Testis (tissue), 5 donors: ENCODE results near the gene AVPR1A. TPM values are rescaled to one million over a fixed set of nuclear protein-coding genes. Genes with fewer than 3 reads are reported as not detected.
"Not testable (repeated sequence)": the region's sequence is repeated elsewhere in the genome, so short reads cannot be mapped to it uniquely, and the experiment has no call there.

Experiments
- DNase-seq: peaks from one replicate; pipeline ENCODE4 v3.0.0-alpha.2; 2019
- H3K27ac ChIP-seq, 2 donors: fragments of 200-600 bp; sonication (generic); one replicate each; pipeline ENCODE4 v1.5.1; 2019
- H3K27me3 ChIP-seq: fragments of 200-600 bp; sonication (generic); one replicate; pipeline ENCODE4 v1.5.1; 2019
- H3K36me3 ChIP-seq: fragments of 200-600 bp; sonication (generic); one replicate; pipeline ENCODE4 v1.5.1; 2017; ENCODE audit warnings: low read depth; ENCODE audit errors: missing control alignments
- H3K4me1 ChIP-seq: fragments of 200-600 bp; sonication (generic); one replicate; pipeline ENCODE4 v1.5.1; 2019
- H3K4me3 ChIP-seq, 2 donors: fragments of 200-600 bp; sonication (generic); one replicate each; pipeline ENCODE4 v1.5.1; 2017 to 2019
- H3K9me3 ChIP-seq: fragments of 200-600 bp; sonication (generic); one replicate; pipeline ENCODE4 v1.5.1; 2017
- POLR2A ChIP-seq: fragments of 450-650 bp; IDR thresholded peaks from one replicate; pipeline ENCODE4 v1.6.1; 2017; ENCODE audit warnings: antibody characterized with exemption, mild to moderate bottlenecking, moderate library complexity
- WGBS, 2 donors: methylation state at CpG; one replicate each; pipeline ENCODE4 v1.1.5; 2018; 5-methylcytosine and 5-hydroxymethylcytosine counted together
- intact Hi-C: fragments of 100-400 bp; cut with DNase I; formaldehyde crosslinking; loops from one replicate; pipeline ENCODE4 v1.15.1; 2023; ENCODE audit warnings: low total_unique reads
- long read RNA-seq, 2 donors: transcript quantifications; one replicate each; lab custom pipeline, GENCODE V29; 2026
- polyA plus RNA-seq: library from polyadenylated mRNA; stranded (reverse); fragments of 350-450 nt; fragmentation: Illumina TruSeq; extraction: RNeasy Lipid Tissue Mini Kit (QIAGEN cat#74804); gene quantifications from one replicate; pipeline ENCODE4 v1.2.3, GENCODE V29; 2014; ENCODE audit warnings: low read depth, low replicate concordance; ENCODE audit not compliant: insufficient read depth
- total RNA-seq, 2 donors: library from RNA; depleted of rRNA; stranded (reverse); fragments of >200 nt; gene quantifications; one replicate each; pipeline ENCODE4 v1.2.3, GENCODE V29; 2016
- TF ChIP-seq, protein P1 (sequence below), 3 experiments: fragments of 450-650 bp in 2 of 3; fragments of 200-600 bp in 1 of 3; sonication (generic) in 1 of 3; IDR thresholded peaks; one replicate each; pipeline ENCODE4 v1.5.1; 2016 to 2019; ENCODE audit warnings: antibody characterized with exemption in 3 of 3, mild to moderate bottlenecking in 2 of 3, moderate library complexity in 1 of 3

Gene AVPR1A
- total RNA-seq (1 to 10 TPM in 1 of 2 donors, under 1 TPM in 1; 0.93 to 1.6 TPM), polyA plus RNA-seq (1.5 TPM)
- long read RNA-seq, donor 1, full-length matches to known transcripts, result 2 of 2 reads
- long read RNA-seq, donor 1, partial matches to known transcripts, result 0 of 2 reads
- long read RNA-seq, donor 1, other reads (novel, unspliced or antisense), result 0 of 2 reads
- long read RNA-seq, donor 2, full-length matches to known transcripts, result 2 of 2 reads
- long read RNA-seq, donor 2, partial matches to known transcripts, result 0 of 2 reads
- long read RNA-seq, donor 2, other reads (novel, unspliced or antisense), result 0 of 2 reads

DNA sequence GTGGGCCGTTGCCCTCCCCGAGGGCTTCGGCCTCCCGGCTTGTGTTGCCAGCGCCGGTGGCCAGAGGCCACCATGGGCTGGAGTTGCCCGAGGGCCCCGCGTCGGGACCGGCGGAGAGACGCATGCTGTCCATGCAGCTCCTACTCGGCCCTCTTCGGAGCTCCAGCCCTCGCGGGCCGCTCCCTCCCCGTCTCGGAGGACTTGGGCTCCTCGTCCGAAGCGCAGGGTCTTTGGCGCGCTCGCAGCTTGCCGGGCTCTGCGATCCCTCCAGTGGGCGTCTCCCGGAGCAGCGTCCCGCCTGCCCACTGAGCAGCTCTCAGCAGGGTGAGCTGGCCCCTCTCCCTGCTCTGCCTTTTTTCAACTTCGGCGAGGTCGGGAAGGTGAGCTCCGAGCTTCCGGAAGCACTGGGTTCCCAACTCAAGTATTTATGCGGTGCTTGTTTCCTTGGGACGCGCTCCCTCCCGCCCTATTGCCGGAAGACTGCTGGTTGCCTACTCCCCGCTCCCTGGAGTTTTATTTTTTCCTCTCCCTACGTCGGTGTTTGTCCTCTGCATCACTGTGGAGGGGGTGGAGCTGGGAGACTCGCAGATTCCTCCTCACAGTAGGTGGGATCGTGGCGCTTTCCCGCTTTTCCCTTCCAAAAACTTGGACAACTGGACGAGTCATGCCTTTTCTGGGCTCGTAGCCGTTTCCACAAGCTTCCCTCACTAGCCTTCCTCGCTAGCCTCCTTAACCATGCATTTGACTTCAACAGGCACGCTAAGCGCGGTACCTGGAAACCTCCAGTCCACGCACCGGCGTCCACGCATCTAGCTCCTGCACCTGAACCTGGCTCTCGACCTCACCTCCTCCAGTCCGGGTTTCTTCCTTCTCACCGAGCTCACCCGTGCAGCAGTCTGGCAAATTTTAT lies at the start of gene AVPR1A:
AVPR1A (minus strand) TSS at position 489 of the 910 bp plus-strand sequence; CDS start at position 124, 365 bp downstream.
- peaks cover 9% of the 10 kb centered on the region for H3K4me1 ChIP-seq
- peak; percentile 18 for DNase-seq
- intact Hi-C loops, result no loop called here
- no peak for TF ChIP-seq POLR2A
- H3K27me3 ChIP-seq, result no peaks in the 10 kb centered on the region
- H3K9me3 ChIP-seq, result no peaks in the 10 kb centered on the region
- no peak within 1 kb of the TSS for H3K27ac ChIP-seq
- no peaks in the 10 kb centered on the region for H3K36me3 ChIP-seq
- peak within 1 kb of the TSS; percentile 32 to 48 for H3K4me3 ChIP-seq
- 2% methylated on average over 43 to 55 of the region's 64 CpGs for WGBS, 2 donors

DNA sequence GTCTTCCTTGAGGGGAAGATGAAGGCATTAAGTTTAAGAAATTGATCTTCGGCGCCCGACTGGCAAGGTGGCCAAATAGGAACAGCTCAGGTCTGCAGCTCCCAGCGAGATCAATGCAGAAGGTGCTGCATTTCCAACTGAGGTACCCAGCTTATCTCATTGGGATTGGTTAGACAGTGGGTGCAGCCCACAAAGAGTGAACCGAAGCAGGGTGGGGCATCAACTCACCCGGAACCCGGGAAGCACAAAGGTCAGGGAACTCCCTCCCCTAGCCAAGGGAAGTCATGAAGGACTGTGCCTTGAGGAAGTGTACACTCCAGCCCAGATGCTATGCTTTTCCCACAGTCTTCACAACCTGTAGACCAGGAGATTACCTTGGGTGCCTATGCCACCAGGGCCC lies 45.2 kb upstream of the AVPR1A start:
- no peak overlapping the region for H3K27ac ChIP-seq
- H3K36me3 ChIP-seq, result no peaks in the 10 kb centered on the region
- no peaks in the 10 kb centered on the region for H3K9me3 ChIP-seq
- no peaks in the 10 kb centered on the region for H3K27me3 ChIP-seq
- WGBS, 2 donors, result 72 to 78% methylated on average over 7 of the region's 7 CpGs
- no peak for TF ChIP-seq POLR2A
- TF ChIP-seq, protein P1, sequence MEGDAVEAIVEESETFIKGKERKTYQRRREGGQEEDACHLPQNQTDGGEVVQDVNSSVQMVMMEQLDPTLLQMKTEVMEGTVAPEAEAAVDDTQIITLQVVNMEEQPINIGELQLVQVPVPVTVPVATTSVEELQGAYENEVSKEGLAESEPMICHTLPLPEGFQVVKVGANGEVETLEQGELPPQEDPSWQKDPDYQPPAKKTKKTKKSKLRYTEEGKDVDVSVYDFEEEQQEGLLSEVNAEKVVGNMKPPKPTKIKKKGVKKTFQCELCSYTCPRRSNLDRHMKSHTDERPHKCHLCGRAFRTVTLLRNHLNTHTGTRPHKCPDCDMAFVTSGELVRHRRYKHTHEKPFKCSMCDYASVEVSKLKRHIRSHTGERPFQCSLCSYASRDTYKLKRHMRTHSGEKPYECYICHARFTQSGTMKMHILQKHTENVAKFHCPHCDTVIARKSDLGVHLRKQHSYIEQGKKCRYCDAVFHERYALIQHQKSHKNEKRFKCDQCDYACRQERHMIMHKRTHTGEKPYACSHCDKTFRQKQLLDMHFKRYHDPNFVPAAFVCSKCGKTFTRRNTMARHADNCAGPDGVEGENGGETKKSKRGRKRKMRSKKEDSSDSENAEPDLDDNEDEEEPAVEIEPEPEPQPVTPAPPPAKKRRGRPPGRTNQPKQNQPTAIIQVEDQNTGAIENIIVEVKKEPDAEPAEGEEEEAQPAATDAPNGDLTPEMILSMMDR (IDR thresholded peaks at IDR 0.05), result no peak
- H3K4me3 ChIP-seq, result no peak overlapping the region
- no peaks in the 10 kb centered on the region for H3K4me1 ChIP-seq
- no peak for DNase-seq
- intact Hi-C loops, result no loop called here

DNA sequence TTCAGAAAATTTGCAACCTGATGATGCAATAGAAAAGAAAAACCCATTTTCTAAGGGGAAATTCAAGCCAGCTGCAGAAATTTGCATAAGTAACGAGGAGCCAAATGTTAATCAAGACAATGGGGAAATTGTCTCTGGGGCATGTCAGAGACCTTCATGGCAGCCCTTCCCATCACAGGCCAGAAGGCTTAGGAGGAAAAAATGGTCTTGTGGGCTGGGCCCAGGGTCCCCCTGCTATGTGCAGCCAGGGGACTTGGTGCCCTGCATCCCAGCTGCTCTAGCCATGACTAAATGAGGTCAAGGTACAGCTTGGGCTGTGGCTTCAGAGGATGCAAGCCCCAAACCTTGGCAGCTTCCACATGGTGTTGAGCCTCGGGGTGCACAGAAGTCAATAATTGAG lies 28.2 kb upstream of the AVPR1A start:
- H3K27me3 ChIP-seq, result no peaks in the 10 kb centered on the region
- no peaks in the 10 kb centered on the region for H3K36me3 ChIP-seq
- no peaks in the 10 kb centered on the region for H3K9me3 ChIP-seq
- H3K27ac ChIP-seq, result no peak overlapping the region
- DNase-seq, result no peak
- H3K4me1 ChIP-seq, result no peaks in the 10 kb centered on the region
- H3K4me3 ChIP-seq, result no peak overlapping the region
- TF ChIP-seq POLR2A, result no peak
- TF ChIP-seq, protein P1 (IDR thresholded peaks at IDR 0.05), result no peak
- 51 to 66% methylated on average over 2 of the region's 2 CpGs for WGBS, 2 donors
- intact Hi-C loops, result no loop called here

DNA sequence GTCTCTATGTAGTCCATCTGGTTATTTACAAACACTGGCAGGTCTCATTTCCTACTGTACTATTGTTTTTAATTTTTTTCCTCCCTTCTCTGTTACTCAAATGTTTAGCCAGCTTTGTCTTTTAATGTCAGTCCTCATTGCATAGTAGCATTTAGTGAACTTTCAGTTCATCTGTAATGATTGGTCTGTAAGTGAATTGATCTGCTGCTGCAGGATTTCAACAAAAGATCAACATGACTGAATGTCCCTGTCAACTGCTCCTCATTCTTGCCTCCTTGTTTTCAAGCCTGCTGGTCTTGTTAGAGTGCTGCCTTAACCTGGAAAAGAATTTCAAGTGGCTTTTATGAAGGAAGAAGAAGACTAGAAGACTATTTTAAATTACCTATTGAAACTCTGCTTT lies 19.3 kb upstream of the AVPR1A start:
- TF ChIP-seq POLR2A, result no peak
- TF ChIP-seq, protein P1 (IDR thresholded peaks at IDR 0.05), result no peak
- H3K4me3 ChIP-seq, result no peak overlapping the region

DNA sequence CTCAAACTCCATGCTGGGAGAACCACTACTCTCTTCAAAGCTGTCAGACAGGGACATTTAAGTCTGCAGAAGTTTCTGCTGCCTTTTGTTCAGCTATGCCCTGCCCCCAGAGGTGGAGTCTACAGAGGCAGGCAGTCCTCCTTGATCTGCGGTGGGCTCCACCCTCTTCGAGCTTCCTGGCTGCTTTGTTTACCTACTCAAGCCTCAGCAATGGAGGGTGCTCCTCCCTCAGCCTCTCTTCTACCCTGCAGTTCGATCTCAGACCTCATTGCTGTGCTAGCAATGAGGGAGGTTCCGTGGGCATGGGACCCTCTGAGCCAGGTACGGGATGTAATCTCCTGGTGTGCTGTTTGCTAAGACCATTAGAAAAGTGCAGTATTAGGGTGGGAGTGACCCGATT lies 16.7 kb upstream of the AVPR1A start:
- H3K9me3 ChIP-seq, H3K36me3 ChIP-seq, H3K4me1 ChIP-seq, H3K27me3 ChIP-seq, intact Hi-C loops, DNase-seq, H3K4me3 ChIP-seq, H3K27ac ChIP-seq: not testable (repeated sequence)
- WGBS, 2 donors, result 85 to 86% methylated on average over 6 of the region's 6 CpGs

More for the DNA sequence above, 19.3 kb upstream of the AVPR1A start:
- Histone ChIP-seq H3K9me3 (no peaks in the 10 kb centered on the region), H3K4me1 (no peaks in the 10 kb centered on the region), H3K27me3 (no peaks in the 10 kb centered on the region), H3K27ac (no peak overlapping the region), H3K36me3 (no peaks in the 10 kb centered on the region)
- intact Hi-C loops, result no loop called here
- no peak for DNase-seq
